Hepatocyte (in vitro differentiated cells): ENCODE data around the gene C1orf56.

Experiments
- CTCF ChIP-seq: fragments of 200-600 bp; sonication (generic); IDR thresholded peaks from 2 replicates; pipeline ENCODE4 v1.5.1; 2016; ENCODE audit warnings: antibody characterized with exemption, mild to moderate bottlenecking; ENCODE audit not compliant: poor library complexity
- EZH2 ChIP-seq: fragments of 200-600 bp; sonication (generic); IDR thresholded peaks from 2 replicates; pipeline ENCODE4 v1.6.1; 2016; ENCODE audit warnings: antibody characterized with exemption, mild to moderate bottlenecking, borderline replicate concordance
- EZH2phosphoT487 ChIP-seq: fragments of 200-600 bp; sonication (generic); IDR thresholded peaks from one replicate; pipeline ENCODE4 v1.6.1; 2018; ENCODE audit warnings: antibody characterized with exemption, mild to moderate bottlenecking, low read depth, moderate library complexity; ENCODE audit not compliant: unreplicated experiment, severe bottlenecking

GRCh38 chr1:151043163-151043562 is 4.4 kb upstream of the C1orf56 start:
- TF ChIP-seq CTCF (no peak), EZH2 (no peak), EZH2phosphoT487 (no peak)
